B cell (primary cell): Measurements from ENCODE around the gene ATG2A. TPM values are rescaled to one million over a fixed set of nuclear protein-coding genes. Genes with fewer than 3 reads are reported as not detected.

Experiments used
- ATAC-seq: fragments of 200-7000 bp; cut with Tn5 transposase; one replicate; pipeline ENCODE4 v1.10.0; 2021; ENCODE audit warnings: low read depth, mild to moderate bottlenecking, moderate number of reproducible peaks, moderate library complexity
- CTCF ChIA-PET: fragments of 350-600 bp; sonication (Branson Sonifier 250); formaldehyde crosslinking; loops from one replicate; lab custom pipeline; 2021; ENCODE audit warnings: antibody characterized with exemption, inconsistent platforms; lab: Charles Lee
- POLR2A ChIA-PET: fragments of 350-600 bp; sonication (Branson Sonifier 250); formaldehyde crosslinking; loops from one replicate; lab custom pipeline; 2021; ENCODE audit warnings: antibody characterized with exemption; lab: Charles Lee
- DNase-seq: peaks from one replicate; pipeline ENCODE4 v3.0.0; 2013
- H2AFZ ChIP-seq: 2 replicates; pipeline ENCODE4 v1.6.1; 2012; ENCODE audit warnings: mild to moderate bottlenecking, low read depth, low read length; ENCODE audit not compliant: insufficient read depth, poor library complexity, severe bottlenecking
- H3K27ac ChIP-seq, 2 donors: 1 replicate in 1 of 2; 2 replicates in 1 of 2; pipeline ENCODE4 v1.5.1; 2012 to 2013; ENCODE audit warnings: low read length in 2 of 2, mild to moderate bottlenecking in 2 of 2, moderate library complexity in 1 of 2
- H3K27me3 ChIP-seq, 4 experiments: fragments of 200-600 bp in 1 of 4; sonication (generic) in 1 of 4; replicated peaks in 1 of 4; 1 replicate in 2 of 4; 2 replicates in 2 of 4; pipeline versions ENCODE4 v1.6.1 to v1.7.0; 2013 to 2016; ENCODE audit warnings: low read length in 3 of 4, mild to moderate bottlenecking in 2 of 4, mixed read lengths in 1 of 4, moderate library complexity in 1 of 4; ENCODE audit not compliant: insufficient read depth in 4 of 4, control insufficient read depth in 3 of 4; ENCODE audit errors: control extremely low read depth in 1 of 4
- H3K36me3 ChIP-seq, 2 experiments: replicated peaks in 1 of 2; 1 replicate in 1 of 2; 2 replicates in 1 of 2; pipeline versions ENCODE4 v1.6.1 to v1.7.1; 2013; ENCODE audit warnings: low read length in 1 of 2; ENCODE audit not compliant: insufficient read depth in 2 of 2, control insufficient read depth in 1 of 2; ENCODE audit errors: control extremely low read depth in 1 of 2, extremely low read depth in 1 of 2
- H3K4me1 ChIP-seq, 2 donors: fragments of 200-600 bp in 1 of 2; sonication (generic) in 1 of 2; 1 replicate in 1 of 2; 2 replicates in 1 of 2; pipeline versions ENCODE4 v1.5.1 to v1.6.1; 2013 to 2017; ENCODE audit warnings: low read length in 2 of 2; ENCODE audit not compliant: control insufficient read depth in 2 of 2, insufficient read depth in 2 of 2
- H3K4me2 ChIP-seq: replicated peaks from 2 replicates; pipeline ENCODE3; 2012; ENCODE audit warnings: mild to moderate bottlenecking, low read depth, low read length; ENCODE audit not compliant: poor library complexity, severe bottlenecking
- H3K4me3 ChIP-seq, 5 experiments: fragments of 200-600 bp in 1 of 5; sonication (generic) in 1 of 5; 1 replicate in 3 of 5; 2 replicates in 2 of 5; pipeline versions ENCODE4 v1.5.1 to v1.7.0; 2011 to 2016; ENCODE audit warnings: low read length in 4 of 5, mild to moderate bottlenecking in 4 of 5, low read depth in 2 of 5, control low read depth in 1 of 5, moderate library complexity in 1 of 5; ENCODE audit not compliant: insufficient read depth in 1 of 5; ENCODE audit errors: control extremely low read depth in 1 of 5, extremely low read depth in 1 of 5
- H3K79me2 ChIP-seq: fragments of 200-600 bp; sonication (generic); one replicate; pipeline ENCODE4 v1.6.0; 2016; ENCODE audit warnings: low read length; ENCODE audit not compliant: control insufficient read depth, insufficient read depth
- H3K9ac ChIP-seq: fragments of 200-600 bp; sonication (generic); 2 replicates; pipeline ENCODE4 v1.6.1; 2017; ENCODE audit warnings: mild to moderate bottlenecking, low read length, moderate library complexity
- H3K9me3 ChIP-seq, 3 donors: one replicate each; pipeline versions ENCODE4 v1.6.1 to v1.7.1; 2013; ENCODE audit warnings: low read length in 2 of 3; ENCODE audit not compliant: control insufficient read depth in 2 of 3, insufficient read depth in 1 of 3; ENCODE audit errors: control extremely low read depth in 1 of 3
- H4K20me1 ChIP-seq: 2 replicates; pipeline ENCODE4 v1.6.0; 2012; ENCODE audit warnings: mild to moderate bottlenecking, low read length; ENCODE audit not compliant: insufficient read depth, control insufficient read depth, poor library complexity, severe bottlenecking
- H3K27ac Mint-ChIP-seq: one replicate; pipeline ENCODE4 v1.8.0; 2021; ENCODE audit warnings: mixed read lengths
- H3K27me3 Mint-ChIP-seq: one replicate; pipeline ENCODE4 v1.8.0; 2021; ENCODE audit warnings: mixed read lengths
- H3K4me1 Mint-ChIP-seq: one replicate; pipeline ENCODE4 v1.8.0; 2021; ENCODE audit warnings: mixed read lengths
- H3K4me3 Mint-ChIP-seq: one replicate; pipeline ENCODE4 v1.8.0; 2021; ENCODE audit warnings: mixed read lengths
- H3K9me3 Mint-ChIP-seq: one replicate; pipeline ENCODE4 v1.8.0; 2022; ENCODE audit warnings: mixed read lengths; ENCODE audit not compliant: insufficient read depth
- CTCF ChIP-seq: fragments of 200-600 bp; IDR thresholded peaks from one replicate; pipeline ENCODE4 v1.8.0; 2022; ENCODE audit warnings: antibody characterized with exemption, mild to moderate bottlenecking
- EZH2 ChIP-seq: IDR thresholded peaks from 2 replicates; pipeline ENCODE4 v1.6.1; 2012; ENCODE audit warnings: borderline replicate concordance, low read depth, mild to moderate bottlenecking, moderate library complexity, low read length; ENCODE audit not compliant: insufficient read depth, poor library complexity, severe bottlenecking
- WGBS: methylation state at CpG from one replicate; pipeline ENCODE4 v1.1.5; 2013; ENCODE audit warnings: missing lambda C conversion rate; ENCODE audit not compliant: insufficient coverage; 5-methylcytosine and 5-hydroxymethylcytosine counted together
- intact Hi-C: fragments of 100-400 bp; cut with micrococcal nuclease; formaldehyde crosslinking; loops from one replicate; pipeline ENCODE4 v1.10.0; 2022
- polyA plus RNA-seq: library from polyadenylated mRNA; depleted of rRNA; stranded (reverse); fragments of >200 nt; gene quantifications from 2 replicates; pipeline ENCODE4 v1.2.3, GENCODE V29; 2012
- total RNA-seq, 2 donors: library from RNA; stranded (reverse); fragments of 120-200 nt in 1 of 2; gene quantifications; 1 replicate in 1 of 2; 2 replicates in 1 of 2; pipeline versions ENCODE4 v1.2.3 to v1.2.4, GENCODE V29; 2013 to 2022

Gene ATG2A
- total and polyA plus RNA-seq, 2 donors (not counting 1 experiment from before 2014, with no cell fraction given): 24.3 to 38.6 TPM

- Histone ChIP-seq H2AFZ (no peak overlapping the region), H3K4me1 (no peaks in the 10 kb centered on the region), H3K36me3 (peaks cover 0 to 43% of the 10 kb centered on the region in 2 experiments), H3K79me2 (no peaks in the 10 kb centered on the region), H4K20me1 (no peaks in the 10 kb centered on the region), H3K4me3 (no peak overlapping the region), H3K4me2 (no peak overlapping the region), H3K27me3 (no peaks in the 10 kb centered on the region), H3K9me3 (no peaks in the 10 kb centered on the region), H3K27ac (no peak overlapping the region), H3K9ac (no peak overlapping the region)
- H3K4me1 Mint-ChIP-seq: peaks cover 3% of the 10 kb centered on the region
- no peaks in the 10 kb centered on the region for H3K9me3 Mint-ChIP-seq
- no peak overlapping the region for H3K4me3 Mint-ChIP-seq
- DNase-seq: no peak
- intact Hi-C loops: no loop called here
- WGBS: 96% methylated on average over 17 of the region's 17 CpGs
- no peak for TF ChIP-seq CTCF
- TF ChIP-seq EZH2: no peak
- ATAC-seq: no peak
- no peaks in the 10 kb centered on the region for H3K27me3 Mint-ChIP-seq
- no peak overlapping the region for H3K27ac Mint-ChIP-seq
- ChIA-PET POLR2A (no interaction called here), CTCF (interaction anchor here (30.2 kb wide), 1 partner anchor 44 kb away, joined by 1254 read pairs; the partner anchor contains the start of gene CDC42BPG)
These were observed 16.2 kb downstream of the ATG2A start for GRCh38 chr11:64900774-64901173.

- WGBS: 81% methylated on average over 14 of the region's 14 CpGs
- Mint-ChIP-seq H3K27me3 (no peaks in the 10 kb centered on the region), H3K9me3 (no peaks in the 10 kb centered on the region), H3K27ac (peak overlapping the region; percentile 7), H3K4me3 (no peak overlapping the region), H3K4me1 (peaks cover 3% of the 10 kb centered on the region)
- H3K4me1 ChIP-seq: no peaks in the 10 kb centered on the region
- no peak overlapping the region for H3K9ac ChIP-seq
- ATAC-seq (peak; percentile 76), DNase-seq (no peak)
- peaks cover 0 to 38% of the 10 kb centered on the region in 2 experiments for H3K36me3 ChIP-seq
- H3K79me2 ChIP-seq: no peaks in the 10 kb centered on the region
- H3K4me3 ChIP-seq: no peak overlapping the region
- ChIA-PET POLR2A (no interaction called here), CTCF (interaction anchor here (0.7 to 30.2 kb wide), 3 partner anchors 35 to 44 kb away, joined by 3 to 1254 read pairs (median 3); partner anchors contain the start of gene CDC42BPG)
- no peaks in the 10 kb centered on the region for H3K27me3 ChIP-seq
- no peak overlapping the region for H3K4me2 ChIP-seq
- H4K20me1 ChIP-seq: no peaks in the 10 kb centered on the region
- H3K9me3 ChIP-seq: no peaks in the 10 kb centered on the region
- TF ChIP-seq CTCF (no peak), EZH2 (no peak)
- intact Hi-C loops: no loop called here
- H3K27ac ChIP-seq: no peak overlapping the region
- H2AFZ ChIP-seq: no peak overlapping the region
These were observed 16.7 kb downstream of the ATG2A start for GRCh38 chr11:64900263-64900678.
